Endothelial cell of umbilical vein (primary cell): ENCODE results near the gene BACH2. TPM values are rescaled to one million over a fixed set of nuclear protein-coding genes. Genes with fewer than 3 reads are reported as not detected.

Experiments
- BruUV-seq: library from RNA; stranded (reverse); fragments of 400-500 nt; replicated peaks from 2 replicates; lab custom pipeline; 2021; lab: Mats Ljungman, UMichigan
- CTCF ChIA-PET: fragments of 300-600, 350-600 bp; sonication (Branson Sonifier 250); formaldehyde crosslinking; loops from one replicate; lab custom pipeline; 2021; ENCODE audit warnings: antibody characterized with exemption, inconsistent platforms; lab: Charles Lee
- POLR2A ChIA-PET: fragments of 300-600, 350-600 bp; sonication (Branson Sonifier 250); formaldehyde crosslinking; loops from one replicate; lab custom pipeline; 2021; ENCODE audit warnings: antibody characterized with exemption, inconsistent platforms; lab: Charles Lee
- DNase-seq: peaks from one replicate; pipeline ENCODE4 v3.0.0-alpha.2; 2011; ENCODE audit warnings: low read depth, low spot score
- FAIRE-seq: peaks from 2 replicates; lab custom pipeline; 2011; peaks lifted over from hg19 to GRCh38; lab: Jason Lieb, UNC
- H2AFZ ChIP-seq: 2 replicates; pipeline ENCODE4 v1.6.0; 2012; ENCODE audit warnings: low read depth, low read length, control low read depth, inconsistent platforms
- H3K27ac ChIP-seq: 2 replicates; pipeline ENCODE4 v1.5.1; 2011; ENCODE audit warnings: low read depth, mild to moderate bottlenecking, control low read depth, low read length, moderate library complexity; ENCODE audit not compliant: insufficient read depth
- H3K27me3 ChIP-seq, 2 experiments: 2 replicates each; pipeline versions ENCODE4 v1.6.0 to v1.6.1; 2011; ENCODE audit warnings: low read length in 2 of 2, mixed read lengths in 1 of 2; ENCODE audit not compliant: control insufficient read depth in 2 of 2, insufficient read depth in 2 of 2
- H3K36me3 ChIP-seq, 2 experiments: 2 replicates in 1 of 2; 3 replicates in 1 of 2; pipeline ENCODE4 v1.5.1; 2011; ENCODE audit warnings: low read length in 2 of 2, mild to moderate bottlenecking in 1 of 2, moderate library complexity in 1 of 2; ENCODE audit not compliant: control insufficient read depth in 2 of 2, insufficient read depth in 2 of 2; ENCODE audit errors: extremely low read depth in 1 of 2
- H3K4me1 ChIP-seq: 3 replicates; pipeline ENCODE4 v1.5.1; 2011; ENCODE audit warnings: mild to moderate bottlenecking, low read length; ENCODE audit not compliant: control insufficient read depth, insufficient read depth; ENCODE audit errors: extremely low read depth
- H3K4me2 ChIP-seq: 2 replicates; pipeline ENCODE4 v1.6.1; 2011; ENCODE audit warnings: low read length, control low read depth, mixed read lengths; ENCODE audit not compliant: insufficient read depth
- H3K4me3 ChIP-seq, 3 experiments: fragments of 200-600 bp in 1 of 3; sonication (generic), shearing (Covaris generic) in 1 of 3; replicated peaks in 1 of 3; 2 replicates each; pipeline ENCODE4 v1.5.1; 2011 to 2016; ENCODE audit warnings: control low read depth in 3 of 3, low read length in 3 of 3, mild to moderate bottlenecking in 2 of 3, inconsistent platforms in 1 of 3, low read depth in 1 of 3, moderate library complexity in 1 of 3; ENCODE audit not compliant: insufficient read depth in 1 of 3
- H3K79me2 ChIP-seq: 2 replicates; pipeline ENCODE4 v1.6.0; 2012; ENCODE audit warnings: low read length, inconsistent platforms; ENCODE audit not compliant: control insufficient read depth, insufficient read depth
- H3K9ac ChIP-seq: replicated peaks from 2 replicates; pipeline ENCODE3; 2011; ENCODE audit warnings: low read length, control low read depth; ENCODE audit not compliant: insufficient read depth; ENCODE audit errors: extremely low read depth
- H3K9me1 ChIP-seq: replicated peaks from 3 replicates; pipeline ENCODE4 v1.6.0; 2011; ENCODE audit warnings: mild to moderate bottlenecking, low read length; ENCODE audit not compliant: control insufficient read depth, insufficient read depth; ENCODE audit errors: extremely low read depth
- H3K9me3 ChIP-seq: replicated peaks from 2 replicates; pipeline ENCODE4 v1.5.1; 2012; ENCODE audit warnings: low read length, inconsistent platforms; ENCODE audit not compliant: control insufficient read depth, insufficient read depth
- H4K20me1 ChIP-seq: replicated peaks from 2 replicates; pipeline ENCODE3; 2011; ENCODE audit warnings: mild to moderate bottlenecking, low read length; ENCODE audit not compliant: control insufficient read depth, insufficient read depth; ENCODE audit errors: extremely low read depth
- EZH2 ChIP-seq: IDR thresholded peaks from 2 replicates; pipeline ENCODE4 v1.6.1; 2012; ENCODE audit warnings: borderline replicate concordance, low read depth, mild to moderate bottlenecking, moderate library complexity, low read length, inconsistent platforms; ENCODE audit not compliant: severe bottlenecking
- FOS ChIP-seq: IDR thresholded peaks from 2 replicates; pipeline ENCODE4 v1.6.1; 2011; ENCODE audit warnings: mild to moderate bottlenecking, low read length, moderate library complexity, borderline replicate concordance; ENCODE audit not compliant: insufficient read depth
- GATA2 ChIP-seq: IDR thresholded peaks from 2 replicates; pipeline ENCODE4 v1.7.0; 2011; ENCODE audit warnings: low read depth, mild to moderate bottlenecking, moderate library complexity, mixed read lengths, low read length; ENCODE audit not compliant: insufficient read length, insufficient read depth
- JUN ChIP-seq: IDR thresholded peaks from 2 replicates; pipeline ENCODE4 v1.6.1; 2011; ENCODE audit warnings: borderline replicate concordance, low read depth; ENCODE audit not compliant: insufficient read length, insufficient read depth
- MYC ChIP-seq: IDR thresholded peaks from one replicate; pipeline ENCODE4 v1.6.1; 2011; ENCODE audit warnings: mild to moderate bottlenecking, low read depth, low read length
- POLR2A ChIP-seq: IDR thresholded peaks from 2 replicates; pipeline ENCODE4 v1.6.1; 2012; ENCODE audit warnings: low read depth, mild to moderate bottlenecking, control low read depth, low read length
- POLR2AphosphoS5 ChIP-seq: IDR thresholded peaks from 2 replicates; pipeline ENCODE4 v1.6.1; 2012; ENCODE audit warnings: low read depth, mild to moderate bottlenecking, control low read depth, low read length, moderate library complexity; ENCODE audit not compliant: insufficient read depth
- dilution Hi-C: fragments of 300-500 bp; cut with MboI; formaldehyde crosslinking; loops from one replicate; pipeline ENCODE4 v1.15.0; 2019; ENCODE audit warnings: low sequenced_read_pairs; ENCODE audit not compliant: extremely low pct_ligation_motif_present
- intact Hi-C: fragments of 100-400 bp; cut with micrococcal nuclease; formaldehyde crosslinking; loops from one replicate; pipeline ENCODE4 v1.10.0; 2022
- polyA plus RNA-seq, 4 experiments: library from polyadenylated mRNA; depleted of rRNA in 3 of 4; stranded (reverse) in 3 of 4; unstranded in 1 of 4; fragments of >200 nt; gene quantifications; 2 replicates each; pipeline versions ENCODE4 v1.2.1 to v1.2.3, GENCODE V29; 2011 to 2012; ENCODE audit warnings: missing spikeins in 1 of 4
- total RNA-seq: library from RNA; stranded (reverse); gene quantifications from 2 replicates; pipeline ENCODE4 v1.2.3, GENCODE V29; 2021
- TF ChIP-seq, protein P1 (sequence below), 2 donors: IDR thresholded peaks; 1 replicate in 1 of 2; 2 replicates in 1 of 2; pipeline ENCODE4 v1.5.1; 2011; ENCODE audit warnings: low read length in 2 of 2, mild to moderate bottlenecking in 2 of 2, moderate library complexity in 2 of 2, control low read depth in 1 of 2, inconsistent platforms in 1 of 2, low read depth in 1 of 2; ENCODE audit not compliant: insufficient read depth in 1 of 2; ENCODE audit errors: extremely low read depth in 1 of 2
- TF ChIP-seq, protein P2 (sequence below): IDR thresholded peaks from 2 replicates; pipeline ENCODE4 v1.6.1; 2011; ENCODE audit not compliant: insufficient read depth, insufficient read length

BACH2 gene
- total and polyA plus RNA-seq, 2 donors (not counting 3 experiments of a cell fraction or from before 2014, with no cell fraction given), result 1.7 to 5.6 TPM

DNA sequence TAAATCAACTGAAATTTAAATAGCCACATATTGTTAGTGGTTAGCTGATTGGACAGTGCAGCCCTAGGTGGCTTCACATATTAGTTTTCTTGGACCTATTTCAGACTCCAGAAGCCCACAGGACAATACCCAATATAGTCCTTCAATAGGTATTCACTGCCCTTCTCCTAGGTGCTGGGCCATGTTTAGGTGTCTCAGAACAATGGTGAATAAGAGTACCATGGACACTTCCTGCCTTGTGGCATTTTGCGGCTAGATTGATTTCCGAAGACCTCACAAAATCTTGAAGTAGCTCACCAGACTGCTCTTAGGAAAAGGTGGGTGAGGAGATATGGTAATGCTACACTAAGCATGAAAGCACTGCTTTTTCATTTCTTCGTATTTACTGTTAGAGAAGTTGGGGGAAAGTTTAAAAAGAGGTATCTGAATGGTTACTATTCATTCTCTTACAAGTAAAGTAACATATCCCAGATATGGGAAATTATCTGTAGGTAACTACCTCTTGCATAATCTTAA lies 203.0 kb downstream of the BACH2 start:
- Histone ChIP-seq H3K27ac (no peak overlapping the region), H3K79me2 (no peaks in the 10 kb centered on the region), H3K4me1 (no peaks in the 10 kb centered on the region), H4K20me1 (no peaks in the 10 kb centered on the region), H3K4me3 (no peak overlapping the region), H3K9me3 (no peaks in the 10 kb centered on the region), H3K36me3 (no peaks in the 10 kb centered on the region), H3K4me2 (no peak overlapping the region), H3K27me3 (peaks cover 2 to 6% of the 10 kb centered on the region in 2 experiments), H2AFZ (no peak overlapping the region), H3K9me1 (no peaks in the 10 kb centered on the region), H3K9ac (no peak overlapping the region)
- intact Hi-C loops (no loop called here), dilution Hi-C loops (no loop called here)
- DNase-seq (no peak), FAIRE-seq (no peak)
- POLR2A ChIA-PET, result no interaction called here
- no peak for TF ChIP-seq JUN
- TF ChIP-seq MYC, result no peak
- TF ChIP-seq GATA2, result no peak
- TF ChIP-seq EZH2, result no peak
- TF ChIP-seq POLR2A, result no peak
- TF ChIP-seq, protein P1, sequence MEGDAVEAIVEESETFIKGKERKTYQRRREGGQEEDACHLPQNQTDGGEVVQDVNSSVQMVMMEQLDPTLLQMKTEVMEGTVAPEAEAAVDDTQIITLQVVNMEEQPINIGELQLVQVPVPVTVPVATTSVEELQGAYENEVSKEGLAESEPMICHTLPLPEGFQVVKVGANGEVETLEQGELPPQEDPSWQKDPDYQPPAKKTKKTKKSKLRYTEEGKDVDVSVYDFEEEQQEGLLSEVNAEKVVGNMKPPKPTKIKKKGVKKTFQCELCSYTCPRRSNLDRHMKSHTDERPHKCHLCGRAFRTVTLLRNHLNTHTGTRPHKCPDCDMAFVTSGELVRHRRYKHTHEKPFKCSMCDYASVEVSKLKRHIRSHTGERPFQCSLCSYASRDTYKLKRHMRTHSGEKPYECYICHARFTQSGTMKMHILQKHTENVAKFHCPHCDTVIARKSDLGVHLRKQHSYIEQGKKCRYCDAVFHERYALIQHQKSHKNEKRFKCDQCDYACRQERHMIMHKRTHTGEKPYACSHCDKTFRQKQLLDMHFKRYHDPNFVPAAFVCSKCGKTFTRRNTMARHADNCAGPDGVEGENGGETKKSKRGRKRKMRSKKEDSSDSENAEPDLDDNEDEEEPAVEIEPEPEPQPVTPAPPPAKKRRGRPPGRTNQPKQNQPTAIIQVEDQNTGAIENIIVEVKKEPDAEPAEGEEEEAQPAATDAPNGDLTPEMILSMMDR (IDR thresholded peaks at IDR 0.05; ENCODE audit: extremely low read depth in 1 of 2, insufficient read depth in 1 of 2, low read depth in 1 of 2, low read length in 2 of 2), result no peak
- TF ChIP-seq, protein P2, sequence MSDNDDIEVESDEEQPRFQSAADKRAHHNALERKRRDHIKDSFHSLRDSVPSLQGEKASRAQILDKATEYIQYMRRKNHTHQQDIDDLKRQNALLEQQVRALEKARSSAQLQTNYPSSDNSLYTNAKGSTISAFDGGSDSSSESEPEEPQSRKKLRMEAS, result no peak
- no peak for TF ChIP-seq POLR2AphosphoS5
- no peak for TF ChIP-seq FOS
- CTCF ChIA-PET, result no interaction called here
- BruUV-seq, result no TSS peak
